ENCODE data around the gene GMNC. TPM values are rescaled to one million over a fixed set of nuclear protein-coding genes. Genes with fewer than 3 reads are reported as not detected.

GMNC gene
- polyA plus RNA-seq, 1 donor from 2014 or later: 0.48 TPM

- no peaks in the 10 kb centered on the region for H3K27me3 ChIP-seq (ENCODE audit: insufficient read depth, low read depth, low read length)
- no peaks in the 10 kb centered on the region for H3K9me2 ChIP-seq (ENCODE audit: insufficient read depth, low read length)
- H3K79me2 ChIP-seq (replicated peaks; ENCODE audit: insufficient read depth, low read length): no peaks in the 10 kb centered on the region
- H3K4me3 ChIP-seq (ENCODE audit: low read length): no peak overlapping the region
- no peaks in the 10 kb centered on the region for H3K36me3 ChIP-seq (ENCODE audit: insufficient read depth, low read length)
- no peak overlapping the region for H3K9ac ChIP-seq (ENCODE audit: low read length)
- H4K20me1 ChIP-seq (ENCODE audit: insufficient read depth): no peaks in the 10 kb centered on the region
- H2AFZ ChIP-seq (ENCODE audit: low read depth, low read length): no peak overlapping the region
- H3K27ac ChIP-seq (ENCODE audit: low read length): no peak overlapping the region
- H3K4me2 ChIP-seq (ENCODE audit: low read length): no peak overlapping the region
- TF ChIP-seq REST (IDR thresholded peaks at IDR 0.05; ENCODE audit: borderline replicate concordance) (no peak), POLR2AphosphoS5 (IDR thresholded peaks at IDR 0.05) (no peak), EZH2 (IDR thresholded peaks at IDR 0.05; ENCODE audit: borderline replicate concordance, insufficient read depth, low read length, poor library complexity, severe bottlenecking) (no peak), CTCF (IDR thresholded peaks at IDR 0.05; ENCODE audit: poor library complexity, severe bottlenecking) (no peak), MXI1 (conservative IDR thresholded peaks at IDR 0.05; ENCODE audit: poor library complexity, severe bottlenecking) (no peak), RAD21 (conservative IDR thresholded peaks at IDR 0.05) (no peak)
- H3F3A ChIP-seq (ENCODE audit: insufficient read depth, low read length, poor library complexity, severe bottlenecking): no peaks in the 10 kb centered on the region
- no peaks in the 10 kb centered on the region for H3K9me3 ChIP-seq (ENCODE audit: low read length)
These were observed 13.6 kb downstream of the GMNC start for GRCh38 chr3:190848870-190849269.

GRCh38 chr3:190847436-190847835 lies 15.1 kb downstream of the GMNC start:
- H2AFZ ChIP-seq (ENCODE audit: low read depth, low read length): no peak overlapping the region
- no peaks in the 10 kb centered on the region for H4K20me1 ChIP-seq (ENCODE audit: insufficient read depth)
- H3K9me2 ChIP-seq (ENCODE audit: insufficient read depth, low read length): no peaks in the 10 kb centered on the region
- H3K79me2 ChIP-seq (replicated peaks; ENCODE audit: insufficient read depth, low read length): no peaks in the 10 kb centered on the region
- no peaks in the 10 kb centered on the region for H3F3A ChIP-seq (ENCODE audit: insufficient read depth, low read length, poor library complexity, severe bottlenecking)
- no peak overlapping the region for H3K4me2 ChIP-seq (ENCODE audit: low read length)
- H3K9me3 ChIP-seq (ENCODE audit: low read length): no peaks in the 10 kb centered on the region
- H3K9ac ChIP-seq (ENCODE audit: low read length): no peak overlapping the region
- no peaks in the 10 kb centered on the region for H3K27me3 ChIP-seq (ENCODE audit: insufficient read depth, low read depth, low read length)
- H3K36me3 ChIP-seq (ENCODE audit: insufficient read depth, low read length): no peaks in the 10 kb centered on the region
- TF ChIP-seq RAD21 (conservative IDR thresholded peaks at IDR 0.05): no peak
- TF ChIP-seq REST (IDR thresholded peaks at IDR 0.05; ENCODE audit: borderline replicate concordance): no peak
- TF ChIP-seq CTCF (IDR thresholded peaks at IDR 0.05; ENCODE audit: poor library complexity, severe bottlenecking): no peak
- no peak for TF ChIP-seq EZH2 (IDR thresholded peaks at IDR 0.05; ENCODE audit: borderline replicate concordance, insufficient read depth, low read length, poor library complexity, severe bottlenecking)
- no peak for TF ChIP-seq EP300 (conservative IDR thresholded peaks at IDR 0.05; ENCODE audit: poor library complexity, severe bottlenecking)
- no peak for TF ChIP-seq POLR2AphosphoS5 (IDR thresholded peaks at IDR 0.05)
- TF ChIP-seq TAF1 (IDR thresholded peaks at IDR 0.05; ENCODE audit: low read depth): no peak
- no peak for TF ChIP-seq MXI1 (conservative IDR thresholded peaks at IDR 0.05; ENCODE audit: poor library complexity, severe bottlenecking)
- TF ChIP-seq SMC3 (conservative IDR thresholded peaks at IDR 0.05; ENCODE audit: poor library complexity): no peak
- H3K27ac ChIP-seq (ENCODE audit: low read length): no peak overlapping the region
- no peak overlapping the region for H3K4me3 ChIP-seq (ENCODE audit: low read length)

Measured in neural cell (in vitro differentiated cells).